IPS DF 19.7 (cell line): ENCODE data around the gene LCN10.
"Not testable (repeated sequence)": the region's sequence is repeated elsewhere in the genome, so short reads cannot be mapped to it uniquely, and the experiment has no call there.

Source experiments
- DNase-seq: peaks from one replicate; pipeline ENCODE4 v3.0.0-alpha.2; 2013; ENCODE audit warnings: low read depth, low spot score

Gene LCN10

GRCh38 chr9:136720251-136720897, 22.4 kb downstream of the LCN10 start:
- no peak for DNase-seq

- no peak for DNase-seq
Observed at GRCh38 chr9:136719195-136719880, 23.4 kb downstream of the LCN10 start.

- no peak for DNase-seq
Observed at GRCh38 chr9:136718345-136719194, 24.2 kb downstream of the LCN10 start.

- DNase-seq: no peak
Observed at GRCh38 chr9:136717399-136717798, 25.3 kb downstream of the LCN10 start.

GRCh38 chr9:136714893-136715274, 27.9 kb downstream of the LCN10 start:
- DNase-seq: no peak

GRCh38 chr9:136714096-136714892, 28.4 kb downstream of the LCN10 start:
- no peak for DNase-seq

- DNase-seq: no peak
Observed at GRCh38 chr9:136713550-136713949, 29.2 kb downstream of the LCN10 start.

GRCh38 chr9:136712690-136713544, 29.8 kb downstream of the LCN10 start:
- no peak for DNase-seq

GRCh38 chr9:136711751-136712689, 30.7 kb downstream of the LCN10 start, which contains the start of gene DIPK1B:
Gene DIPK1B, plus strand, starts transcription at chr9:136712572. Its CDS starts 94 bp downstream, at chr9:136712666.
- DNase-seq: no peak

- DNase-seq: not testable (repeated sequence)
Observed at GRCh38 chr9:136711219-136711648, 31.5 kb downstream of the LCN10 start.

GRCh38 chr9:136710543-136710942, 32.2 kb downstream of the LCN10 start:
- no peak for DNase-seq

- no peak for DNase-seq
Observed at GRCh38 chr9:136709454-136710109, 33.2 kb downstream of the LCN10 start.

GRCh38 chr9:136707849-136708517, 34.8 kb downstream of the LCN10 start:
- DNase-seq: no peak

GRCh38 chr9:136707011-136707410, 35.7 kb downstream of the LCN10 start:
- DNase-seq: no peak

GRCh38 chr9:136705564-136705963, 37.2 kb downstream of the LCN10 start:
- DNase-seq: no peak

- not testable (repeated sequence) for DNase-seq
Observed at GRCh38 chr9:136704741-136705140, 38.0 kb downstream of the LCN10 start.

- no peak for DNase-seq
Observed at GRCh38 chr9:136703276-136703860, 39.4 kb downstream of the LCN10 start.

- DNase-seq: no peak
Observed at GRCh38 chr9:136701668-136702053, 41.1 kb downstream of the LCN10 start.
